Panc1 (cell line): ENCODE results near the gene NTM. TPM values are rescaled to one million over a fixed set of nuclear protein-coding genes. Genes with fewer than 3 reads are reported as not detected.

Experiments used
- ATAC-seq: fragments of 200-7000 bp; cut with Tn5 transposase; 2 replicates; pipeline ENCODE4 v1.9.1; 2020; ENCODE audit warnings: mild to moderate bottlenecking, moderate library complexity
- BruUV-seq: library from RNA; stranded (reverse); fragments of 400-500 nt; replicated peaks from 2 replicates; lab custom pipeline; 2021; lab: Mats Ljungman, UMichigan
- CTCF ChIA-PET: fragments of 300-600 bp; sonication (Branson Sonifier 250); formaldehyde crosslinking; loops from one replicate; lab custom pipeline; 2022; ENCODE audit warnings: antibody characterized with exemption; lab: Charles Lee
- POLR2A ChIA-PET: fragments of 300-600 bp; sonication (Branson Sonifier 250); formaldehyde crosslinking; loops from one replicate; lab custom pipeline; 2022; ENCODE audit warnings: antibody characterized with exemption; lab: Charles Lee
- DNase-seq: peaks from one replicate; pipeline ENCODE4 v3.0.0-alpha.2; 2010; ENCODE audit warnings: low read depth, low spot score
- H3K27ac ChIP-seq: 2 replicates; pipeline ENCODE4 v1.5.1; 2011; ENCODE audit warnings: mild to moderate bottlenecking, low read length, inconsistent platforms
- H3K27me3 ChIP-seq: fragments of 200-500 bp; sonication (Bioruptor generic); 2 replicates; pipeline ENCODE4 v1.6.0; 2014; ENCODE audit warnings: low read length, inconsistent platforms; ENCODE audit not compliant: control insufficient read depth, insufficient read depth
- H3K36me3 ChIP-seq: fragments of 200-500 bp; sonication (Bioruptor generic); 2 replicates; pipeline ENCODE4 v1.5.1; 2014; ENCODE audit warnings: inconsistent platforms, mild to moderate bottlenecking, low read length, moderate library complexity; ENCODE audit not compliant: control insufficient read depth, insufficient read depth
- H3K4me1 ChIP-seq: 2 replicates; pipeline ENCODE4 v1.5.1; 2011; ENCODE audit warnings: inconsistent platforms, mild to moderate bottlenecking, low read length, moderate library complexity; ENCODE audit not compliant: control insufficient read depth, insufficient read depth
- H3K4me3 ChIP-seq, 2 experiments: 2 replicates each; pipeline ENCODE4 v1.5.1; 2011 to 2012; ENCODE audit warnings: low read depth in 2 of 2, low read length in 2 of 2, mild to moderate bottlenecking in 2 of 2, inconsistent platforms in 1 of 2, moderate library complexity in 1 of 2
- H3K9me3 ChIP-seq: fragments of 200-500 bp; sonication (Bioruptor generic); 2 replicates; pipeline ENCODE4 v1.5.1; 2014; ENCODE audit warnings: low read depth, mild to moderate bottlenecking, inconsistent platforms, low read length, moderate library complexity; ENCODE audit not compliant: control insufficient read depth, insufficient read depth
- CTCF ChIP-seq: fragments of 450-650 bp; IDR thresholded peaks from 2 replicates; pipeline ENCODE4 v1.5.1; 2017; ENCODE audit warnings: mild to moderate bottlenecking
- POLR2AphosphoS5 ChIP-seq: IDR thresholded peaks from 2 replicates; pipeline ENCODE4 v1.6.1; 2012; ENCODE audit warnings: mild to moderate bottlenecking, low read depth, low read length, moderate library complexity
- SIN3A ChIP-seq: IDR thresholded peaks from 2 replicates; pipeline ENCODE4 v1.6.1; 2012; ENCODE audit warnings: low read depth, mild to moderate bottlenecking, low read length, moderate library complexity, borderline replicate concordance; ENCODE audit not compliant: insufficient read depth
- TCF7L2 ChIP-seq: IDR thresholded peaks from 2 replicates; pipeline ENCODE4 v1.6.1; 2011; ENCODE audit warnings: mild to moderate bottlenecking, low read depth, low read length, inconsistent platforms
- in situ Hi-C: cut with HindIII; loops from 2 replicates; pipeline ENCODE4 v1.10.0; 2016; ENCODE audit warnings: low sequenced_read_pairs, low pct_unique_long_range_greater_than_20kb
- intact Hi-C: fragments of 100-400 bp; cut with micrococcal nuclease; formaldehyde crosslinking; loops from one replicate; pipeline ENCODE4 v1.10.0; 2022; ENCODE audit not compliant: unreplicated experiment
- total RNA-seq: library from RNA; stranded (reverse); gene quantifications from one replicate; pipeline ENCODE4 v1.2.1, GENCODE V29; 2021; ENCODE audit not compliant: unreplicated experiment
- TF ChIP-seq, protein P1 (sequence below), 2 experiments: IDR thresholded peaks; 2 replicates each; pipeline ENCODE4 v1.6.1; 2011 to 2012; ENCODE audit warnings: low read depth in 2 of 2, control low read depth in 1 of 2, low read length in 1 of 2, mild to moderate bottlenecking in 1 of 2, moderate library complexity in 1 of 2; ENCODE audit not compliant: insufficient read depth in 1 of 2

NTM gene
- total RNA-seq, 1 experiment from 2014 or later, result 0.10 TPM

- Histone ChIP-seq H3K4me3 (no peak overlapping the region), H3K9me3 (no peaks in the 10 kb centered on the region), H3K4me1 (no peaks in the 10 kb centered on the region), H3K27ac (no peak overlapping the region), H3K27me3 (peaks cover 8% of the 10 kb centered on the region; the same call in 1 of the 2 replicates), H3K36me3 (no peaks in the 10 kb centered on the region)
- TF ChIP-seq CTCF (no peak), POLR2AphosphoS5 (no peak), TCF7L2 (no peak), SIN3A (no peak)
- TF ChIP-seq, protein P1, sequence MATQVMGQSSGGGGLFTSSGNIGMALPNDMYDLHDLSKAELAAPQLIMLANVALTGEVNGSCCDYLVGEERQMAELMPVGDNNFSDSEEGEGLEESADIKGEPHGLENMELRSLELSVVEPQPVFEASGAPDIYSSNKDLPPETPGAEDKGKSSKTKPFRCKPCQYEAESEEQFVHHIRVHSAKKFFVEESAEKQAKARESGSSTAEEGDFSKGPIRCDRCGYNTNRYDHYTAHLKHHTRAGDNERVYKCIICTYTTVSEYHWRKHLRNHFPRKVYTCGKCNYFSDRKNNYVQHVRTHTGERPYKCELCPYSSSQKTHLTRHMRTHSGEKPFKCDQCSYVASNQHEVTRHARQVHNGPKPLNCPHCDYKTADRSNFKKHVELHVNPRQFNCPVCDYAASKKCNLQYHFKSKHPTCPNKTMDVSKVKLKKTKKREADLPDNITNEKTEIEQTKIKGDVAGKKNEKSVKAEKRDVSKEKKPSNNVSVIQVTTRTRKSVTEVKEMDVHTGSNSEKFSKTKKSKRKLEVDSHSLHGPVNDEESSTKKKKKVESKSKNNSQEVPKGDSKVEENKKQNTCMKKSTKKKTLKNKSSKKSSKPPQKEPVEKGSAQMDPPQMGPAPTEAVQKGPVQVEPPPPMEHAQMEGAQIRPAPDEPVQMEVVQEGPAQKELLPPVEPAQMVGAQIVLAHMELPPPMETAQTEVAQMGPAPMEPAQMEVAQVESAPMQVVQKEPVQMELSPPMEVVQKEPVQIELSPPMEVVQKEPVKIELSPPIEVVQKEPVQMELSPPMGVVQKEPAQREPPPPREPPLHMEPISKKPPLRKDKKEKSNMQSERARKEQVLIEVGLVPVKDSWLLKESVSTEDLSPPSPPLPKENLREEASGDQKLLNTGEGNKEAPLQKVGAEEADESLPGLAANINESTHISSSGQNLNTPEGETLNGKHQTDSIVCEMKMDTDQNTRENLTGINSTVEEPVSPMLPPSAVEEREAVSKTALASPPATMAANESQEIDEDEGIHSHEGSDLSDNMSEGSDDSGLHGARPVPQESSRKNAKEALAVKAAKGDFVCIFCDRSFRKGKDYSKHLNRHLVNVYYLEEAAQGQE (IDR thresholded peaks at IDR 0.05; ENCODE audit: insufficient read depth in 1 of 2, low read depth in 2 of 2, low read length in 1 of 2), result no peak
- in situ Hi-C loops (no loop called here), intact Hi-C loops (no loop called here)
- DNase-seq (no peak), ATAC-seq (no peak)
- ChIA-PET POLR2A (no interaction called here), CTCF (no interaction called here)
- BruUV-seq, result no TSS peak
Observed at GRCh38 chr11:131588057-131588456, 217.6 kb downstream of the NTM start.

DNA sequence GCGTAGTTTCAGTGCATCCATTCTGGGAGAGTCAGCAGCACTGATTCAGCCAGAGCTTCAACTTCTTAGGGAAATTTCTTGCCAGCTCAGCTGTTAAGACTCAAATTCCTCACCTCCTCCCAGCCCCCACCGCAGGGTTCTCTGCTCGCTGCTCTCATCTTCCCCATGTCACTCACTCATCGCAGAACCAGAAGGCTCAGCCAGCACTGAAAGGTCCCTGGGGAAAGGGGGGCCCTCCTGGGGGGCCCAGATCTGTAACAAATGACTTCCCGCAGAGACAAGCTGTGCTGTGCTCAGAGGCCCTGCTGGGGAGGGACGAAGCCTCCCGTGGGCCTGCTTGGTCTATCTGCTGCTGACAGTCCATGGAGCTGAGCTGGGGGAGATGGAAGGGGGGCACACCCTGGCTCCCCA lies 220.6 kb downstream of the NTM start:
- Histone ChIP-seq H3K27me3 (peaks cover 12% of the 10 kb centered on the region), H3K36me3 (no peaks in the 10 kb centered on the region), H3K4me1 (no peaks in the 10 kb centered on the region), H3K9me3 (no peaks in the 10 kb centered on the region), H3K27ac (no peak overlapping the region), H3K4me3 (no peak overlapping the region)
- POLR2A ChIA-PET, result no interaction called here
- TF ChIP-seq SIN3A (no peak), CTCF (no peak), POLR2AphosphoS5 (no peak), TCF7L2 (no peak)
- TF ChIP-seq, protein P1 (IDR thresholded peaks at IDR 0.05; ENCODE audit: insufficient read depth in 1 of 2, low read depth in 2 of 2, low read length in 1 of 2), result no peak
- ATAC-seq (no peak), DNase-seq (no peak)
- in situ Hi-C loops, result no loop called here
- BruUV-seq, result no TSS peak
- intact Hi-C loops, result no loop called here
- CTCF ChIA-PET, result no interaction called here
